DMS 273 (cell line): ENCODE data around the gene EXOC3.
"Not testable (repeated sequence)": the region's sequence is repeated elsewhere in the genome, so short reads cannot be mapped to it uniquely, and the experiment has no call there.

ENCODE experiments used
- DNase-seq: peaks from one replicate; lab custom pipeline; 2025; ENCODE audit not compliant: unreplicated experiment; lab: John Stamatoyannopoulos, UW

EXOC3 gene

DNA sequence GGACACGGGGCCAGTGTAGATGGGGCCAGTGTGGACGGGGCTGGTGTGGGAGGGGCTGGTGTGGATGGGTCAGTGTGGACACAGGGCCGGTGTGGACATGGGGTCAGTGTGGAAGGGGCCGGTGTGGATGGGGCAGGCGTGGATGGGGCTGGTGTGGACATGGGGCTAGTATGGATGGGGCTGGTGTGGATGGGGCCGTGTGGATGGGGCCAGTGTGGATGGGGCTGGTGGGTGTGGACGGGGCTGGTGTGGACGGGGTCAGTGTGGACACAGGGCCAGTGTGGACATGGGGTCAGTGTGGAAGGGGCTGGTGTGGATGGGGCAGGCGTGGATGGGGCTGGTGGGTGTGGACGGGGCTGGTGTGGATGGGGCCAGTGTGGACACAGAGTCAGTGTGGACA is 57.5 kb downstream of the EXOC3 start:
- no peak for DNase-seq

DNA sequence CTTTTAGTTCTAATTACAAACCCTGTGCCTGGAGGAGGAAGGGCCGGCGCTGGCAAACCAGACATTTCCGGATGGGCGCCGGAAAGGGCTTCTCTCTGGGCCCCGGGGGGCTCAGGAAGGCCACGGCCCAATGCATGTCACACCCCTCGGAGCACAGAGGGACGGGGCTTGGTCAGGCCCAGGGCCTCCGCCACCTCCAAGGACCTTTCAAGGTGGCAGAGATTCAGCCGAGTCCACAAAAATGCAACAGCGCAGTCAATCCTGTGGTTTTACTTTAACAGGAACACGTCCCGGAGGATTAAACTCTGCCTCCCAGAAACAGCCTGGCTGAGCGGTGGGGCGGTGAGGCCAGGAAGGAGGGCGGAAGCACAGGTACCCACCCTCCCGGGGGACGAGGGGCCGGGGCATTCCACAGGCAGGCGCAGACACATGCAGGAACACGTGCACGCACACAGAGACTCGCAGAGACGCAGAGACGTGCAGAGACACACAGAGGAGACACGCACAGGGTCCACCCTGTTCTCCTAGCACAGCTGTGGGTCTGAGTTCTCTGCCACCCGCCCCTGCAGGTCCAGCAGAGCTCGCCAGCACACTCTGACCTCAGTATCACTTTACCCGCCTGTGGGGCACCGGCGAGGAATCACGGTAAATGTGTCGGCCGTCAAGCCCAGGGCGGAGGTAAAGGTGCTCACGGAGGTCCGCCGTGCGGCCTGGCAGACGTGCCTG is 58.3 kb downstream of the EXOC3 start:
- no peak for DNase-seq

DNA sequence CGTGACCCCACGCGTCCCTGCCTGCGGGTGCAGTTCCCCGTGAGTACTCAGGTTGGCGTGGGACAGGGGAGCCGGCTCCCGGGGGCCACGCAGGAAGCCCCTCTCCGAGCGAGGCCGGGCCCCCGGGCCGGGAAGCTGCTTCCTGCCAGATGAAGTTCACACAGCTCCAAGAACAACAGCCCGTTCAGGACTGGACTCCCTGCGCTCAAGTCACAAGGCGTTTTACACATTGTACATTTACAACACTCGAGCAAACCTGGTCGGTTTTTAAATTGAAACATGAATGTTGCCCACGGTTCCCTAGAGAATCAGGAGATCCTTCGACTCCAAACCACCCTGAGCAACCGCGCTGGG is 58.8 kb downstream of the EXOC3 start:
- no peak for DNase-seq

DNA sequence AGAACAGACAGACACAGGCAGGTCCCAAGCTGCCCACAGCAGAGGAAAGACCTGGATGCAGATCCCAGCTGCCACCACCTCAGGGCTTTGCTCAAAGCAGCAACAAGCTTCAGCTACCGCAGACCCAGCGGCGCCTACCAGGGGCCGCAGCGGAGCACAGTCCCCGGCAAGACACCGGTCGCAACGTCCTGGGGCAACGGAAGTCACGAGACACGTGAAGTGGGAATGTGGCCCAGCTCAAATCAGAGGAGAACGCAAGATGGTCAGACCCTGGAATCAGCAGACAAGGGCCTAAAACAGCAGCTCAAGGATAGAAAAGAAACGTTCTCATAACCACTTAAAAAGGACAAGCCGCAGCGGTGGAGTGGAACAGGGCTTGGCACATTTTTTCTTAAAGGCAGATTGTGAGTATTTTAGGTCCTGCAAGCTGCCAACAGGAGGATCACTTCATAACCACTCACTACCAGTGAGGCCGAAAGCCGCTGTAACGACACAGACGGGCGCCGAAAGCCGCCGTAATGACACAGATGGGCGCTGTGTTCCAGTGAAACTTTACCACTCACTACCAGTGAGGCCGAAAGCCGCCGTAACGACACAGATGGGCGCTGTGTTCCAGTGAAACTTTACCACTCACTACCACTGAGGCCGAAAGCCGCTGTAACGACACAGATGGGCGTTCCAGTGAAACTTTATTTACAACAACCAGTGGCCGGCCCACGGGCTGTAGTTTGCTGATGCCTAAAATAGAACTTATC is 59.5 kb downstream of the EXOC3 start:
- no peak for DNase-seq

DNA sequence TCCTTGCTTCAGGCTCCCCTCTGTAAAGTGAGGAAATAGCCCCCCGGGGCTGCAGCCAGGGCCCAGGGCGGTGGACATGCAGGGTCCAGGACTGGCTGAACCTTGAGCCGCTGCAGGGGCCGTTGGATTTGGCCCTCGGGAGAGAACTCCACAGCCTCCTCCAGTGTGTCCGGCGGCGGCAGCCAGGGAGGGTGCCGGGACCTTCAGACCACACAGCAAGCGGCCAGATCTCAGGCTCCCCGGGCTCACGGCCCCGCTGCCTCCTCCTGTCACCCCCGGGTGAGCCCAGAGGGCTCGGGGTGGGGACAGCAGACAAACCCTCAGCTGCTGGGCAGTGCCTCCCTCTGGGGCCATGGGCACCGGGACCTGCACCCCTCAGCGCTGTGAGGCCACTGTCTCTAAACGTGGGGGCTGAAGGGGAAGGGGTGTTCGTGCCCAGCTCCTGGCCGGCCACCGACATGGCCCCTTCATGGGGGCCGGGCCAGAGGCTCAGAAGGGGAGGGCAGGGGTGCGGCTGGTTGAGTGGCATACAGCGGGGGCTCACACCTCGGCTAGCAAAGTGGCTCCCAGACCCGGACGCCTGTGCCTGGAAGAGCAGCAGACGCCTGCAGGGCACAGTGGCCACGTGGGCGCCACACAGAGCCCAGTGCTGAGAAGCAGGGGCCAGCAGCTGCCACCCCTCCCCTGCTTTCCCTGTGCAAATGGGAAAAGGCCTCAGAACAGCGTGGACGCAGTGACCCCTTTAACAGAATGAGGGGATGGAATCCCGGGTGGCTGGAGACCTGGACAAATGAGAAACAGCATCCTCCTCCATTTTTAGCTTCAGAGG is 61.6 kb downstream of the EXOC3 start:
- no peak for DNase-seq

DNA sequence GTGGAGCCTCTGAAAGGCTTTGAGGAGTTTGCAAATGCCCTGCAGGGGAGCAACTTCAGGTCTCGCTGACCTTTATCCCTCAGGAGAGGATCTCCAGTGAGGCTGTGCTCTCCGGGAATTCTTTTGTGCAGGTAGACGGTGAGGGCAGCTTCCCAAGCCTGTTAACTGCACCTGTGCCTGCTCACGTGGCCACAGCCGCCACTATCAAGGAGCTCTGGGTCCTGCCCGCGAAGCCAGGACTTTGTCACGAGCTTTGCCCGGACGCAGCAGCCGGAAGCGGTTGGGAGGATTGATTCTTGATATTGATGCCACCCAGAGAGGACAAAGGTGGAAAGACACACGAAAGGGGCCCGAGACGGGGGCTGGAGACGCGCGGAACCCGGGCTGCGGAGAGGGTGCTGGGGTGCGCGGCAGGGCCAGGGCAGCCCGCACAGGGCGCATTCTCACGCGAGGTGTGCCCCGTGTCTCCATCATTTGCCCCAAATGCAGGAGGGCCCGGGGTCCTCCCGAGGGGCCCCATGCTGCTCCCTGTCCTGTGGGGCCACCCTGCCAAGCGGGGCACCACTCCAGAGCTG is 63.1 kb downstream of the EXOC3 start:
- no peak for DNase-seq

DNA sequence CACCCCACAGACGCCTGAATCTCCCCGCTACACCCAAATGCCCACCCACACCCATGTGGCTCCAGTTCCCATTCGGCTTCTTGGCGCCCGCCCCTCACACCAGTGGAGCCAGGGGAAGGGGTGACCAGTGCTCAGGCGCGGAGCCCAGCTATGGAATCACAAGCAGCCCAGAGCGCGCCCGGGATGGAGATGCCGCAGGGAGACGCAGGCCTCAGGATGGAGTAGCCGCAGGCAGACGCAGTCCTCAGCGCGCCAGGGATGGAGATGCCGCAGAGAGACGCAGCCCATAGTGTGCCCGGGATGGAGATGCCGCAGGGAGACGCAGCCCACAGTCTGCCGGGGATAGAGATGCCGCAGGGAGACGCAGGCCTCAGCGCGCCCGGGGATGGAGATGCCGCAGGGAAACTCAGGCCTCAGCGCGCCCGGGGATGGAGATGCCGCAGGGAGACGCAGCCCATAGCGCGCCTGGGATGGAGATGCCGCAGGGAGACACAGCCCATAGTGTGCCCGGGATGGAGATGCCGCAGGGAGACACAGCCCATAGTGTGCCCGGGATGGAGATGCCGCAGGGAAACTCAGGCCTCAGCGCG is 65.1 kb downstream of the EXOC3 start:
- not testable (repeated sequence) for DNase-seq

DNA sequence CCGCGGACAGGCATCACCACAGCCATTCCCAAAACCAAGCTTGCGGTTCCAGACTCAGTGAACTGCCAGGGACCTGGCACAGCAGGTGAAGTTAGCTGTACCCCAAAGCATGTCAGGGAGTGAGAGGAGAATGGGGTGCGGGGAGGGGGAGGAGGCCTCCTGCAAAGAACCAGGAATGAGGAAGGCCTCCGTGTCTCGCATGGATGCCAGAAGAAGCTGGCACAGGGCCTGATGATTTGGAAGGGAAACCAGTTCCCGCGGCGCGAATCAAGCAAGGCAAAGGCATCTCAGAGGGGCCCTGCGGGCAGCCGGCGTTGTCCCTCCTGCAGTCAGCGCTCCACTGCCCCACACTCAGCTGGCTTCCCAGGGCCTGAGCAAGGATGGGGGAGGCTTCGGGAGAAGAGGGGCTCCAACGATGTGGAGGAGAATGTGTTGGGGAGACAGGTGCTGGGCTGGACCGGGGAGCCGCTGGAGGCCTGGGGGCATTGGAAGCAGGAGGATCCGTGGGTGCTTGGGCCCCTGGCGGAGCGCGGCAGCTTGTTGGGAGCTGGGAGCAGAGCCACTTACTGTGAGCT is 66.7 kb downstream of the EXOC3 start:
- DNase-seq = no peak

DNA sequence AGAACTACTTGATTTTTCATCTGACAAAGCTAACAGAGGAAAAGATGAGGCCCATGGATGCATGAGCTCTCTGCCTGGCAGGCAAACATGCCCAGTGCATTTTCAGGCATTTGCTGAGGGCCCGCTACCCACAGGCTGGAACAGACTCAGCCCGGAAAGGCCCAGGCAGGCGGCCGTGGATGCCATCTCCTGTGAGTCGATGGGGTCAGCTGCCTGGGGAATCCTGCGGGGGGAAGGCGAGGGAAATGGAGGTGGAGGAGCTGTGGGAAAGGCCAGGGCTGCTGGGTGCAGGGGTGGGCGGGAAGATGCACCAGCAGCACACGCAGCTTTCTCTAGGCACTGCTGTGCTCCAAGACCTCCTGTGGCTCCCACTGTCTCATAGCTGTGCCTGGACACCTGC is 67.5 kb downstream of the EXOC3 start:
- no peak for DNase-seq

DNA sequence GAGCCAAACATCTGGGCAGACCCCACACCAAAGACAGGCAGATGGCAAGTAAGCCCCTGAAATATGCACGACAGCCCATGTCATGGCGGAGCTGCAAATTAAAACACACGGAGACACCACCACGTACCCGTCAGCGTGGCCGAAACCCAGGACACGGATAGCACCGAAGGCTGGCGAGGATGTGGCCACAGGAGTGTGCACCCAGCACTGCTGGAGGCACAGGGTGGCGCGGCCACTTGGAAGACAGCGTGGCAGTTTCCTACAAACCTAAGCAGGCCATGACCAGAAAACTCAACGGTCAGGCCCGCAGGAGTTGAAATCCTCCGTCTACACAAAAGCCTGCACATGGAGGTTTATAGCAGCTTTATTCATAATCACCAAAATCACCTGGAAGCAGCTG is 68.5 kb downstream of the EXOC3 start:
- DNase-seq = no peak

DNA sequence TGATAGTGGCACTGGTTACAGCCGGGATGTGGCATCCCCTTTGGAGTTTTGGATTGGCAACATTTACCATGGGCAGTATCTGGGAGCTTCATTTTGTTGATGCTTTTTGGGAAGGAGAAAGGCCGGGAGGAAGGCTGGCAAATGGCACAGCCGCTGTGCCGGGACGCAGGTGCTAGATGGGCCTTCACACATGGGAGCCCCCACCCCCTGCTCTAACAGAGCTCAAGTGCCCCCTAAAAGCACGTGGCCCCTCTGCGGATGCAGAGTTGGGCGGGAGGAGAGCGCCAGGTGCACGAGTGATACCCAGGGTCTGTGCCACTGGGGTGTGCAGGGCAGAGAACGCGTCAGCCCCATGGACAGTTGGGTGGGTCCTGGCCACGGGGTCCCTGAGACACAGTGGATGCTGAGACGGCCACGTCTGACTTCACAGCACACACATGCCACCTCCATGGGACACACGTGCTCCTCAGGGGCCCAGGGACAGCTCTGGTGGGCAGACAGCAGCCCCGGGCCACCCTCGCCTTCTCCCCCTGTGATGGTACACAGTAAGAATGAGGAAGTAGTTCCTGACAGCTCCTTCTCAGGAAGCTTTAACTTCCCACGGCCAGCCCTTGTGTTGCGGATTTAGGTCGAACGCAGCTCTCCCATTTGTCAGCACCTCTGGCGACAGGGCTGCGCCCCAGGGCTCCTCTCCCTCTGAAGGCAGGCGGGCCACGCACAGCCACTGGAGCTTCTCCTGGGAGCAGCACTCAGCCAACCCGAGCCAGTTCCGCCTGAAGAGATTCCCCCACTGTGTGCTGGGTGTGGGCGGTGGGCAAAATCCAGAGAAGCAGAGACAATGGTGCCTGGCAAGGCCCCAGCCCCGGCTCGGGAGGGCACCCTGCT is 70.5 kb downstream of the EXOC3 start:
- no peak for DNase-seq

DNA sequence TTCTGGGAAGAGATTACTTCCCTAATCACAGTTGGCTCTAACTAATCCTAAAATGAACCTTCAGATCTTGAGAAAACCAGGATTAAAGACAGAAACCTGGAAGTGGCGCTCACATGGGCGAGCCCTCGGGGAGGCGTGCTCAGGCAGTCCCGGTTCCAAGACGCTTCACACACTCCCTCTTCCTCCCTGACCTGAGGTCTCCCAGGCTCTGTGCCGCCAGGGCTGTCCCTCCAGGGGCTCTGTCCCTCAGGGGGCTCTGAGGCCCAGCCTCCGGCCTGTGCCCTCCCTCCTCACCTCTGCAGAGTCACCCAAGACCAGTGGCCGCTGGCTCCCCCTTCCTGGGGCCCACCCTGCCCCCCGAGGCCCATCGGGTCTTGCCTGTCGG is 71.1 kb downstream of the EXOC3 start:
- no peak for DNase-seq

DNA sequence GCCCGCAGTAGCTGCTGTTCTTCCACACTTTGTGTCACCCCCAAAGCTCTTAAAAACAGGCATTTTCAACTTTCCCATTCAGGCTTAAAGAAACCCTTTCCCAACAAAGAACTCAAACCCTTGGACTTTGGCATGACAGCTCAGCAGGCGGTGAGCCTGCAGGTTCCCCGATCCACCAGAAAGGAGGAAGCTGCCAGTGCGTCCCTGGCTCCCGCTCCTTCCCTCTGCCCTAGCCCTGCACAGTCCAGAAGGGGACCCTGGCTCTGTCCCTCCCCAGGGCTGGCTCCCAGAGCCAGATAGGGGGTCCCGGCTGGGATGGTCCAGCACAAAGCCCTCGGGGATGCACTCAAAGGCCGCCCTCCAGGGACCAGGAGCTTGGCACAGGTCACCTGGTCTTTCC is 71.7 kb downstream of the EXOC3 start:
- no peak for DNase-seq

DNA sequence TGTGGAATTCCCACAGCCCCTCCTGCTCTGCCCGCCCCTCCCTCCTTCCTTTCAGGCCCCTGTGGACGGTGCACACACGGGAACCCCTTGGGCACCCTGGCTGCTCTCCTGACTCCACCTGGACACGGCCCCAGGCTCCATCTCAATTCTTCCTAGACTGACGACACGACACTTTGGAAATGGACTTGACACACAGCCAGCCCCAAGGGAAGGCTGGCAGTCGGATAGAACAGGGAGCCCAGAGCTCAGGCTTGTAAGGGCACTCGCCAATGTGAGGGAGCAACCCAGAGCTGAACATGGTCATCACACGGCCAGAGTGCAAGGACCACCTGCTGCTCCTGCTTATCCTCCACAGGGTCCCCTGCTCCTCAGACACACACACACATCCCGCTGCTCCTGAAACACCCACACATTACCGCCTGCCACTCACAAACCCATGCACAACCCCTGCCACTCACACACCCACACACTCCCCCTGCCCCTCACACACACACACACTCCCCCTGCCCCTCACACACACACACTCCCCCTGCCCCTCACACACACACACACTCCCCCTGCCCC is 72.4 kb downstream of the EXOC3 start:
- DNase-seq = no peak

DNA sequence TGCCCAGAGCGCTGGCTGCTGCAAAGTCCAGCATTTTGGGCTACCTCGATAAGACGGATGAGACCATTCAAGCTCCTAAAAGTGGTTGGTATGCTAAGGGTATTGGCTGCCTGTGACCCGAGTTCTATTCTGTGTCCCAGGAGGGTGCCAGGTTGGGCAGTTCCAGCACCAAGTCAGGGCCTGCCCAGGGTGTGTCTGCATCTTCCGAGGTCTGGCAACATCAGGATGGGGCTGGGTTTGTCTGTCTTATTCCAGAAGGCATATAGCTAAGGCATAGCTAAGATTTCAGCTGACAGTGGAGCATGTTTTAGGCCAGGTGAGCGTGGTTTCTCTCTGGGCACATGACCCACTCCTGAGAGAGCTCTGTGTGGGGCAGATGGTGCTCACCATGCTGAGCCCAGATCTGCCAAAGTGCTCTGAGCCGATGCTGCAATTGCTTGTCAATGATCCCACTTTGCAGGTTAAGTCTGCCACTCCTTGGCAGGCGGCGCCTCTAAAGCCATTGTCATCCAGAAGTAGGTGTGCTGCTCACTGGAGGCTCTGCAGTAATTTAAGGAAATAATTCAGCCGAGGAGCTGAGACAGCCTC is 73.5 kb downstream of the EXOC3 start:
- DNase-seq = no peak
